HEK293T (cell line): Measurements from ENCODE around the gene KLF15.

Source experiments
- ELF4 ChIP-seq: fragments of 450-650 bp; IDR thresholded peaks from 2 replicates; pipeline ENCODE4 v1.6.1; 2017; ENCODE audit warnings: antibody characterized with exemption
- FOXA1 ChIP-seq: fragments of 450-650 bp; IDR thresholded peaks from 2 replicates; pipeline ENCODE4 v1.6.1; 2016; ENCODE audit warnings: mild to moderate bottlenecking
- HDGF ChIP-seq: fragments of 450-650 bp; IDR thresholded peaks from 2 replicates; pipeline ENCODE4 v1.6.1; 2017; ENCODE audit warnings: antibody characterized with exemption, borderline replicate concordance
- SP1 ChIP-seq: fragments of 450-650 bp; IDR thresholded peaks from 2 replicates; pipeline ENCODE4 v1.6.1; 2017
- SUZ12 ChIP-seq: fragments of 450-650 bp; IDR thresholded peaks from 2 replicates; pipeline ENCODE4 v1.6.1; 2016; ENCODE audit warnings: mild to moderate bottlenecking
- TARDBP ChIP-seq: fragments of 450-650 bp; IDR thresholded peaks from 2 replicates; pipeline ENCODE4 v1.6.1; 2016
- ZNF384 ChIP-seq: fragments of 450-650 bp; IDR thresholded peaks from 2 replicates; pipeline ENCODE4 v1.6.1; 2016

GRCh38 chr3:126329927-126330725, 27.1 kb downstream of the KLF15 start:
- TF ChIP-seq TARDBP (no peak), SP1 (no peak), FOXA1 (no peak), ELF4 (no peak), HDGF (no peak), SUZ12 (no peak), ZNF384 (no peak)
